K562 (cell line): ENCODE results near the gene ITM2B. TPM values are rescaled to one million over a fixed set of nuclear protein-coding genes. Genes with fewer than 3 reads are reported as not detected.
"Not testable (repeated sequence)": the region's sequence is repeated elsewhere in the genome, so short reads cannot be mapped to it uniquely, and the experiment has no call there.

Source experiments
- ATAC-seq: fragments of 200-7000 bp; cut with Tn5 transposase; 3 replicates; pipeline ENCODE4 v1.9.1; 2020; ENCODE audit warnings: moderate library complexity
- BruUV-seq: library from RNA; stranded (reverse); fragments of 400-500 nt; replicated peaks from 2 replicates; lab custom pipeline; 2021; lab: Mats Ljungman, UMichigan
- CTCF ChIA-PET: fragments of 300-600 bp; formaldehyde crosslinking; extraction: SDS; loops from one replicate; lab custom pipeline; 2021; ENCODE audit warnings: low intra/inter-chr PET ratio; lab: Yijun Ruan, JAX
- POLR2A ChIA-PET: fragments of 300-600, 350-650 bp; sonication (Branson Sonifier 250); formaldehyde crosslinking; extraction: SDS; loops from one replicate; lab custom pipeline; 2021; ENCODE audit warnings: antibody characterized with exemption, inconsistent platforms; lab: Yijun Ruan, JAX
- DNase-seq, 4 experiments: peaks; one replicate each; pipeline versions ENCODE4 v3.0.0 to v3.0.0-alpha.2; 2011 to 2018; ENCODE audit warnings: low spot score in 3 of 4, mixed read lengths in 3 of 4; ENCODE audit errors: extremely low read depth in 1 of 4
- FAIRE-seq: peaks from 2 replicates; lab custom pipeline; 2011; peaks lifted over from hg19 to GRCh38; lab: Jason Lieb, UNC
- H2AFZ ChIP-seq: 2 replicates; pipeline ENCODE4 v1.6.0; 2011; ENCODE audit warnings: low read depth, low read length, control low read depth, inconsistent platforms
- H3K27ac ChIP-seq: fragments of 200-600 bp; 3 replicates; pipeline ENCODE4 v1.8.0; 2011; ENCODE audit warnings: low read depth, mild to moderate bottlenecking, control low read depth, inconsistent platforms, low read length, moderate library complexity, mixed read lengths; ENCODE audit errors: extremely low read depth
- H3K27me3 ChIP-seq, 2 experiments: fragments of 300-600 bp in 1 of 2; 2 replicates in 1 of 2; 3 replicates in 1 of 2; pipeline versions ENCODE4 v1.6.0 to v1.8.0; 2011; ENCODE audit warnings: inconsistent platforms in 2 of 2, low read length in 2 of 2, mild to moderate bottlenecking in 1 of 2, mixed read lengths in 1 of 2, moderate library complexity in 1 of 2; ENCODE audit not compliant: control insufficient read depth in 2 of 2, insufficient read depth in 2 of 2
- H3K36me3 ChIP-seq: fragments of 300-600 bp; 3 replicates; pipeline ENCODE4 v1.8.0; 2011; ENCODE audit warnings: mild to moderate bottlenecking, low read length, inconsistent platforms; ENCODE audit not compliant: control insufficient read depth, insufficient read depth
- H3K4me1 ChIP-seq, 2 experiments: fragments of 200-600 bp in 1 of 2; replicated peaks in 1 of 2; 2 replicates in 1 of 2; 3 replicates in 1 of 2; pipeline versions ENCODE4 v1.5.1 to v1.8.0; 2011; ENCODE audit warnings: inconsistent platforms in 2 of 2, low read length in 2 of 2, mild to moderate bottlenecking in 1 of 2, mixed read lengths in 1 of 2, moderate library complexity in 1 of 2; ENCODE audit not compliant: control insufficient read depth in 2 of 2, insufficient read depth in 2 of 2
- H3K4me2 ChIP-seq: 2 replicates; pipeline ENCODE4 v1.6.1; 2011; ENCODE audit warnings: low read length, control low read depth, inconsistent platforms, mixed read lengths; ENCODE audit not compliant: insufficient read depth
- H3K4me3 ChIP-seq: fragments of 200-600 bp; sonication (generic), shearing (Covaris generic); 2 replicates; pipeline ENCODE4 v1.5.1; 2016; ENCODE audit warnings: control low read depth, inconsistent platforms
- H3K79me2 ChIP-seq: fragments of 200-600 bp; 3 replicates; pipeline ENCODE4 v1.8.0; 2011; ENCODE audit warnings: low read length, inconsistent platforms; ENCODE audit not compliant: control insufficient read depth, insufficient read depth
- H3K9ac ChIP-seq, 2 experiments: 2 replicates each; pipeline versions ENCODE4 v1.6.0 to v1.6.1; 2011; ENCODE audit warnings: low read depth in 2 of 2, low read length in 2 of 2, control low read depth in 1 of 2, inconsistent platforms in 1 of 2, mild to moderate bottlenecking in 1 of 2, mixed read lengths in 1 of 2; ENCODE audit not compliant: insufficient read depth in 1 of 2
- H3K9me1 ChIP-seq: one replicate; pipeline ENCODE4 v1.6.0; 2011; ENCODE audit warnings: inconsistent platforms, mild to moderate bottlenecking, low read length, moderate library complexity; ENCODE audit not compliant: control insufficient read depth, insufficient read depth
- H3K9me3 ChIP-seq: replicated peaks from 2 replicates; pipeline ENCODE4 v1.5.1; 2011; ENCODE audit warnings: low read depth, low read length, inconsistent platforms; ENCODE audit not compliant: control insufficient read depth, insufficient read depth
- H4K20me1 ChIP-seq: replicated peaks from 2 replicates; pipeline ENCODE4 v1.6.1; 2011; ENCODE audit warnings: low read length, inconsistent platforms, mixed read lengths; ENCODE audit not compliant: control insufficient read depth, insufficient read depth
- TAL1 ChIP-seq: fragments of 450-650 bp; IDR thresholded peaks from 2 replicates; pipeline ENCODE4 v1.6.1; 2016; ENCODE audit warnings: mild to moderate bottlenecking
- ZKSCAN1 ChIP-seq: fragments of 150-350 bp; IDR thresholded peaks from 2 replicates; pipeline ENCODE4 v1.6.1; 2016; ENCODE audit warnings: low read depth, low read length
- ZNF445 ChIP-seq: fragments of 250-450 bp; sonication (Bioruptor Pico); IDR thresholded peaks from 2 replicates; pipeline ENCODE4 v1.4.0; 2020; ENCODE audit warnings: low read depth, mild to moderate bottlenecking, moderate library complexity
- WGBS: fragments of 100-300 bp; shearing (Covaris generic); methylation state at CpG from one replicate; pipeline ENCODE4 v1.1.6; 2016; ENCODE audit warnings: low coverage, mixed read lengths; ENCODE audit not compliant: insufficient coverage; ENCODE audit errors: missing lambda C conversion rate; 5-methylcytosine and 5-hydroxymethylcytosine counted together
- in situ Hi-C: fragments of 300-500 bp; cut with MboI; formaldehyde crosslinking; loops from 4 replicates; pipeline ENCODE4 v1.15.0; 2018; ENCODE audit warnings: inconsistent platforms, mixed read lengths
- intact Hi-C: fragments of 100-400 bp; cut with micrococcal nuclease; formaldehyde crosslinking; loops from 2 replicates; pipeline ENCODE4 v1.14.2; 2022
- polyA plus RNA-seq, 8 experiments: library from polyadenylated mRNA; depleted of rRNA in 4 of 8; stranded (reverse) in 5 of 8; unstranded in 3 of 8; fragments of >200 nt; fragmentation: Nextera tagmentation in 2 of 8; fragmentation: Illumina TruSeq in 1 of 8; extraction: Ambion mirVana in 2 of 8; extraction: Trizol in 1 of 8; gene quantifications; 2 replicates each; pipeline versions ENCODE4 v1.2.1 to v1.2.3, GENCODE V29; 2011 to 2014; ENCODE audit warnings: inconsistent platforms in 1 of 8, missing spikeins in 1 of 8
- total RNA-seq, 7 experiments: library from RNA; depleted of rRNA in 6 of 7; stranded (reverse); fragments of >200 nt in 6 of 7; fragmentation: Illumina TruSeq in 2 of 7; extraction: Trizol in 2 of 7; gene quantifications; 2 replicates each; pipeline versions ENCODE4 v1.2.1 to v1.2.3, GENCODE V29; 2011 to 2021; ENCODE audit warnings: low replicate concordance in 1 of 7

ITM2B gene
- total and polyA plus RNA-seq, 9 of the 15 experiments (the other 6 are each of a cell fraction or from before 2014, with no cell fraction given): 22.0 to 83.8 (median 45.0) TPM

DNA sequence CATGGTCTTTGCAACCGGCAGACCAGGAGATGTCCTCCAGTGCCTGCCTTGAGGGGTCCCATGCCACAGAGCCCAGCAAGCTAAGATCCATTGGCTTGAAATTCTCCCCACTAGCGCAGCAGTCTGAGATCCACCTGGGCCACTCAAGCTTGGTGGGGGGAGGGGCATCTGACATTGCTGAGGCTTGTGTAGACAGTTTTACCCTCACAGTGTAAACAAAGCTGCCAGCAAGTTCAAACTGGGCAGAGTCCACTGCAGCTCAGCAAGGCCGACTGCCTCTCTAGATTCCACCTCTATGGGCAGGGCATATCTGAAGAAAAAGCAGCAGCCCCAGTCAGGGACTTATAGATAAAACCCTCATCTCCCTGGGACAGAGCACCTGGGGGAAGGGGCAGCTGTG, 32.0 kb upstream of the ITM2B start:
- H4K20me1 ChIP-seq: no peaks in the 10 kb centered on the region
- FAIRE-seq (no peak), ATAC-seq (no peak), DNase-seq (no peak)
- H2AFZ ChIP-seq: no peak overlapping the region
- POLR2A ChIA-PET: no interaction called here
- H3K4me3 ChIP-seq: no peak overlapping the region
- intact Hi-C loops (no loop called here), in situ Hi-C loops (no loop called here)
- CTCF ChIA-PET: no interaction called here
- peak; percentile 15; the same call in 1 of the 2 replicates for TF ChIP-seq TAL1
- TF ChIP-seq ZKSCAN1: no peak
- no peaks in the 10 kb centered on the region for H3K9me1 ChIP-seq
- H3K27me3 ChIP-seq: no peaks in the 10 kb centered on the region; a peak in 1 of 5 replicates
- BruUV-seq: no TSS peak
- no peaks in the 10 kb centered on the region for H3K9me3 ChIP-seq
- H3K9ac ChIP-seq: no peak overlapping the region
- H3K27ac ChIP-seq: no peak overlapping the region
- no peaks in the 10 kb centered on the region for H3K79me2 ChIP-seq
- H3K4me1 ChIP-seq: no peaks in the 10 kb centered on the region; a peak in 1 of 5 replicates
- WGBS: 30% methylated on average over 2 of the region's 3 CpGs
- H3K36me3 ChIP-seq: no peaks in the 10 kb centered on the region
- H3K4me2 ChIP-seq: no peak overlapping the region

DNA sequence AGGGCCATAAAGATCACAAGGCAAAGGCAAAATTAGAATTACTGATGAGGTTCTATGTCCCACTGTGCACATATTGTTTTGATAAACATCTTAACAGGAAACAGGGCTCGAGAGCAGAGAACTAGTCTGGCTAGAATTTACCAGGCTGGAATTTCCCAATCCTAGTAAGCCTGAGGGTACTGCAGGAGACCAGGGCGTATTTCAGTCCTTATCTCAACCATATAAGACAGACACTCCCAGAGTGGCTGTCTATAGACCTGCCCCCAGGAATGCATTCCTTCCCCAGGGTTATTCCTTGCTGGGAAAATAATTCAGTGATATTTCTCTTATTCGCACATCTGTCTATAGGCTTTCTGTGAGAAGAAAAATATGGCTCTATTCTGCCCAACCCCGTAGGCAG, 25.8 kb upstream of the ITM2B start:
- POLR2A ChIA-PET, CTCF ChIA-PET, H2AFZ ChIP-seq, DNase-seq, BruUV-seq, H4K20me1 ChIP-seq, H3K9ac ChIP-seq, H3K4me3 ChIP-seq, H3K9me1 ChIP-seq, H3K9me3 ChIP-seq, H3K79me2 ChIP-seq, H3K27me3 ChIP-seq, H3K4me2 ChIP-seq, FAIRE-seq, H3K36me3 ChIP-seq, ATAC-seq, intact Hi-C loops, H3K4me1 ChIP-seq, in situ Hi-C loops, H3K27ac ChIP-seq: not testable (repeated sequence)
- WGBS: 37% methylated on average over 3 of the region's 4 CpGs
- peak; percentile 69; the same call in 1 of the 2 replicates for TF ChIP-seq ZNF445
